GM19467 (cell line): Measurements from ENCODE around the gene ATF4.

ENCODE experiments used
- ATAC-seq: cut with Tn5 transposase; IDR thresholded peaks from one replicate; pipeline ENCODE4 v1.9.1; 2021; ENCODE audit warnings: mild to moderate bottlenecking, moderate library complexity; ENCODE audit not compliant: unreplicated experiment

ATF4 gene, protein sequence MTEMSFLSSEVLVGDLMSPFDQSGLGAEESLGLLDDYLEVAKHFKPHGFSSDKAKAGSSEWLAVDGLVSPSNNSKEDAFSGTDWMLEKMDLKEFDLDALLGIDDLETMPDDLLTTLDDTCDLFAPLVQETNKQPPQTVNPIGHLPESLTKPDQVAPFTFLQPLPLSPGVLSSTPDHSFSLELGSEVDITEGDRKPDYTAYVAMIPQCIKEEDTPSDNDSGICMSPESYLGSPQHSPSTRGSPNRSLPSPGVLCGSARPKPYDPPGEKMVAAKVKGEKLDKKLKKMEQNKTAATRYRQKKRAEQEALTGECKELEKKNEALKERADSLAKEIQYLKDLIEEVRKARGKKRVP

DNA sequence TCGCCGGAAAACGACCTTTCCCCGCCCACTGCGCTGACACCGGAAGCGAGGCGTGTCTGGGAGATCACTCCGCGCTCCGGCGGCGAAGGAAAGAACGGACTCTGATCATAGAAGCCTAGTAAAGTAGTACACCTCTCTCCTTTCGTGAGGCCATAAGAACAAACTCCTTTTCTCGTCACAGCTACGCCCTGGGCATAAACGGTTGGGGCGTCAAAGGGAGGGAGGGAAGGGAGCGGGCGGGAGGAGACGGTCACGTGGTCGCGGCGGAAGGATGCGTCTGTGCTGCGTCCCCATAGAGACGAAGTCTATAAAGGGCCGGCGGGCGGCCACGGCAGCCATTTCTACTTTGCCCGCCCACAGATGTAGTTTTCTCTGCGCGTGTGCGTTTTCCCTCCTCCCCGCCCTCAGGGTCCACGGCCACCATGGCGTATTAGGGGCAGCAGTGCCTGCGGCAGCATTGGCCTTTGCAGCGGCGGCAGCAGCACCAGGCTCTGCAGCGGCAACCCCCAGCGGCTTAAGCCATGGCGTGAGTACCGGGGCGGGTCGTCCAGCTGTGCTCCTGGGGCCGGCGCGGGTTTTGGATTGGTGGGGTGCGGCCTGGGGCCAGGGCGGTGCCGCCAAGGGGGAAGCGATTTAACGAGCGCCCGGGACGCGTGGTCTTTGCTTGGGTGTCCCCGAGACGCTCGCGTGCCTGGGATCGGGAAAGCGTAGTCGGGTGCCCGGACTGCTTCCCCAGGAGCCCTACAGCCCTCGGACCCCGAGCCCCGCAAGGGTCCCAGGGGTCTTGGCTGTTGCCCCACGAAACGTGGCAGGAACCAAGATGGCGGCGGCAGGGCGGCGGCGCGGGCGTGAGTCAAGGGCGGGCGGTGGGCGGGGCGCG lies at the start of gene ATF4:
Gene ATF4, plus strand, starts transcription at position 337 of the 880 bp plus-strand sequence. CDS start 884 bp downstream, outside the sequence.
- ATAC-seq, result peak; percentile 39

DNA sequence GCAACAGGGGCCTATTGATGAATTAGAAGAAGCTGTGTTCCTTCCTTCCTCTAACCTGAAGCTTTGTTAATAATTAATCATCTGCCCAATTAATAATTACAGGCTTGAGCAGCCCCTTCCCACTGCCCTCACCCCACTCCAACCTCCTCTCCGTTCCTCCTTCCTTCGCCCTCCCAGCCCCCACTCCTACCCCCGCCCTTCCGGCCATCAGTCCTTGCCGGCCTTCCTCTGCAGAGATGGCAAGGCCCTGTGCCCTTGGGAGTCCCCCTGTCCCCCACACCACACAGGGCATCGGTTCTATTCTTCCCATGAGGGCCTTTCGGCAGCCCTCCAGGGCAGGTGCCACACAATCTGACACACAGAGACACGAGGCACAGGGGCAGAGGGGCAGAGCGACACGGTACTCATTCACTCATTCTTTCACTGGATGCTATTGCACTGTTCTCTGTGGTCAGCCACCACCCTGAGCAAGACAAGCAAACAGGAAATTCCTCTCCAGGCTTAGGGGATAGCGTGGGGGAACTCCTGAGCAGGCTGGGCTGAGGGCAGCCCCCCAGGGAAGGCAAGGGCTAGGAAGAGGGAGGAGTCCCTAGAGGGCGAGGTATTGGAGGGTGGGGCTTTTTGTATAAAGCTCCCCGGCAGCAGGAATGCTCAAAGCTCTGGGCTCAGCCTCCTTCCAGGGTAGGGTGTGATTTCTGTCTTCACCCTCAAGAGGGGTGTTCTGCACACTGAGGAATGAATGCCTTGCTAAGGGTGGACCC lies 48.8 kb upstream of the ATF4 start:
- no peak for ATAC-seq

DNA sequence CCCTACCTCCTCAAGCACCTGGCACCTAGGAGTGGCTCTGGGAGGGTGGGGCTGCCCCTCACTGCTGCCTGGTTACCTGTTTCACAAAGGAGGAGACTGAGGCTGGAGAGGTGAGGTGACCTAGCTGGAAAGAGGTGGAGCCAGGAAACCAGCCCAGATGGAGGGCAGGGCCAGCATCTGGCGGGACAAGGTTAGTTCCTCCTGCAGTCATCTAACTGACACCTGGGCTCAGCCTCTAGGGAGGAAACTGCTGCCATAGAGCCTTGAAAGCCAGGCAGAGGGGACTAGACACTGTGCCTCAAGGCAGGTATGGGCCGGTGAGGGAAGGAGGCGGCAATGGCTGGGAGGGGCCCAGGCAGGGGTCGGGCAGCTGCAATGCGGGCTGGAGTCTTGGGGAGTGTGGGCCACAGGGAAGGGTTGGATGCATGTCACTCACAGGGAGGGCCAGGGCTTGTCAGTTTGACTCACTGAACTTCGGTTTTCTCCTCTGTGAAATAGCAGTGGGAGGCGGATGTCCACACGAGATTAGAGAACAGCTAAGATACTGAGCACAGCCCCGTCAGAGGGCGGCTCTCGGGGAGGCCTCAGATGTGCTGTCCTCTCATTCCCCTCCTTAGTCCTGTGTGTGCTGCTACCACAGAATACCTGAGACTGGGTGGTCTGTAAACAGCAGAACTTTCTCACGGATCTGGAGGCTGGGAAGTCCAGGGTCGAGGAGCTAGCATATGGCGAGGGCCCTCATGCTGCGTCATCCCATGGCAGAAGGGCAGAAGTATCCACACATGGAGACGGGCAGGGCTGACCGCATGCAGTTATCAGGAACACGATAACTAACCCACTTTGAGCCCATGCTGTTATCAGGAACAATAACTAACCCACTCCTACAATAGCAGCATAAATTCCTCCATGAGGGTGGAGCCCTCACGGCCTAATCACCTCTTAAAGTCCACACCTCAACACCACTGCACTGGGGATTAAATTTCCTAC lies 47.5 kb upstream of the ATF4 start:
- ATAC-seq, result no peak

DNA sequence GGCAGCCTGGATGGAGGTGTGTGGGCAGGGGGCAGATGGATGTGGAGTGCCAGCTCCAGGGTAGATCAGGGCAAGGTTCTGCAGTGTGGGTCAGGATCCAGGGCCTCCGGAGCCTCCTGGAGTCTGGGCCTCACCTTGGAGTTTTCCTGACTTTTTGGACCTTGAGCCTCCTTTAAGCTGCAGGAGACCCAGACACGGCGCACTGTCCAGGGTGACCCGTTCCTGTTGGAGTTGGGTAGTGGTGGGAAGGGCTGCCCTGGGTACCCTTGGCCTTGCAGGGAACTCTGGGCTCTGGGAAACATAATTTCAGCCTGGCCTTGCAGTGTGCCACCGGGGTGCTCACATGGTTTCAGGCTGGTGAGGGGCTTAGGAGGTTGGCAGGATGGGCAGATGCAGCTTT lies 46.5 kb upstream of the ATF4 start:
- no peak for ATAC-seq

DNA sequence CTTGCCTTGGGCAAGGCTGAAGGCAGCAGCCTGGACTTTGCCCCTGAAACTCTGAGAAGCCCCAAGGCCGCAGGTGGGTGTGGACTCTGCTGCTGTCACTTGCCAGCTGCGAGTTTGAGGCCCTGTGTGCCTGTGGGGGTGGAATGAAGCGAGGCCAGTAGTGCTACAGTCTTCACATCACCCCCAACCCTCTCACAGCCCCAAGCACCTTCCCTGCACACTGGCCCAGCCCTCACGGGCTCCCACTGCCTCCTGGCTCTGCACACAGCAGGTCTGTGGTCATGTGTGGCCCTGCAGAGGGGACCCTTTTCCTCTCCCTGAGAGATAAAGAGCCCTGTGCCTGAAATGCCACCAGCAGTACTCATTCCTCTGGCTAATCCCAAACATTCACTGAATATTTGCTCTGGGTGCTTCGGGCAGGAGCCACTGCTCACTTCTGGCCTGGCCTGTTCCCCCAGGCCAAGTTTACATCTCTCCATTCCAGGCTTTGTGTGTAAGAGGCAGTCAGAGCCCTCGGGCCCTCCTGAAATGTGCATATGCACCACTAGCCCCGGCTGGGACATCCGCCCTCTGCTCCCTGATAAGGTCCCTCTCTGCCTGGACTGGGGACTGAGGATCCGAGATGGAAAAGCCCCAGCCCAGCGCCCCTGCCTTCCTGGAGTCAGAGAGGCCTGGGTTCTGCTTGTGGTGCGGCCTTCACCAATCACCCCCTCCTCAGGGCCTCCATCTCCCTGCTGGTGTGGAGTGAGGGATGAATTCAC lies 45.8 kb upstream of the ATF4 start:
- ATAC-seq, result no peak

DNA sequence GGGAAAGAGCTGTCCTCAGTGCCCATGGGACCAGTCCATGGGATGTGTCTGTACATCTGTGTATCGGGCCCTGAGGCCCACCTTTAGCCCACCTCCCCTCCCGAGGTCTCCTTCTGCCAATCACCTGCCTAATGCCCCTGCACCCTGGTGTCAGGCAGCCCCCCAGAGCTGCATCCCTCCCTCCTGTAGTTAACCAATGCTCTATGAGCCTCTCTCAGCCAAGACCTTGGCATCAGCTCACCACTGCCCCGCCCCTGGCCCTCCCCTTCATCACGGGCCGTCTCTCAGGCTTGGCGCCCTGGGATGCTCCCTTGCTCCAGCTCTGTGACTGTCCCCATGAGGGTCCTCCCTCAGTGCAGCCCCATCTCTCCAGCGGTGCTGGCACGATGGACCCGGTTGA lies 45.0 kb upstream of the ATF4 start:
- no peak for ATAC-seq

DNA sequence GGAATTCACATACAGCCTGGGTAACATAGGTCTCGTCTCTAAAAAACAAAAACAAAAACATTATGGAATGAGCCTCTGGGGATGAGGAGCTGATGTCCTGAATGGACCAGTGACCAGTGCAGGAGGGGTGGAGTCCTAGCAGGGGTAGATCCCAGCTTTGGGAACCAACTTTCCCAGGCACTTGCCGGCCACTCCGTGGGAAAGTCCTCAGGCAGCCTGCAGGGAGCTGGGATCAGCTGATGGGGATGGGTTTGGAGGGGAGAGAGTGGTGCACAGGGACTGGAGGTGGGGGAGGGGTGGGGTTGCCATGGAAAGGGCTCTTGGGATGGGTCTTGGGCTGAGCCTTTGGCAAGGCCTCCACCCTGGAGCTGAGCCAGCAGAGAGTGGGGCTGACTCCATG lies 44.5 kb upstream of the ATF4 start:
- ATAC-seq, result no peak

DNA sequence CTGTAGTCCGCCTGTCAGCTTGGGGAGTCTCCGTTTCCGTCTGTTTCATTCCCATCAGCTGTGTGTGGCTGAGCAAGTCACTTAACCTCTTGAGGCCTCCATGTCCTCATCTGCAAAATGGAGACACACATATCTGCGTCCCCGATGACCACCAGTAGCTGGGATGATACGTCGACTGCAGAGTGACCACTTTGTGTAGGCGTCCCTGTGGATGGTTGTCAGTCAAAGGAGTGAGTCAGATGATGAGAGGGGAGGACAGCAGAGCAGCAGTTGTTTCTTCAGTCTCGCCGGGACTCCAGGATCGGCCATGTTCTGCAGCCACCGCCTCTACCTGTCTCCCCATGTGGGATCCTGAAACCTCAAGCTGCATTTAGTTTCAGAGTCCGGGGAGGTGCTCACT lies 43.7 kb upstream of the ATF4 start:
- no peak for ATAC-seq

DNA sequence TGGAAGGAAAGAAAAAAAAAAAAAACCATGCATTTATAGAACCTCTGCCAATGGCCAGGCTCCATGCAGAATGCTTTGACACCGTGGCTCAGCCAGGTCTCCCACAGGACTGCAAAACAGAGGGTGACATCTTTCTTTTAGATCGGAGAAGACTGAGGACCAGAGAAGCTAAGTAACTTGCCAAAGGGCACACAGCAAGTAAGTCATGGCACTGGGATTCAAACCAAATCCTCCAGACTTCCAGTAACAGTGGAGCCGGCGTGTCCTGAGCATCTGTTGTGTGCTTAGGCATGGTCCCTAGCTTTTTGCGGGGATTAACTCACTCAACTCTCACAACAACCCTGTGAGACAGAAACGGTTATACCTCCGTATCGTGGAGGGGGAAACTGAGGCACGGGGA lies 42.8 kb upstream of the ATF4 start:
- no peak for ATAC-seq

DNA sequence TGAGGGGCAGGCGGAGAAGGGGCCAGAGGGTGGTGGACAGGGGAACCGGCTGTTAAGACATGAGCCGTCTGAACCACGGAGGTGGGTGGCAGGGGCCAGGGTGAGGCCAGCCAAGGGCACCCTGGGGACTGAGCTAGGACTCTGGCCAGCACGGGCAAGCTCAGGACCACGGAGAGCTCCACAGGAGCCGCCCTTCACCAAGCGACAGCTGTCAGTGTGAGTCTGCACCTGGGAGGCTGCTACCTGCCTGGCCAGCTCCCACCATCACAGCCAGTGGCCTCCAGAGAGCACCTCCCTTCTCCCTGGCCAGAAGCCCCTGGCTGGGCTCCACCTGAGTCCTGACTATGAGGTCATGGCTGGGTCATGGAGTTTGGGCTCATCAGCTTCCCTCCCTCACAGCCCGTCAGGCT lies 41.9 kb upstream of the ATF4 start:
- ATAC-seq, result no peak

DNA sequence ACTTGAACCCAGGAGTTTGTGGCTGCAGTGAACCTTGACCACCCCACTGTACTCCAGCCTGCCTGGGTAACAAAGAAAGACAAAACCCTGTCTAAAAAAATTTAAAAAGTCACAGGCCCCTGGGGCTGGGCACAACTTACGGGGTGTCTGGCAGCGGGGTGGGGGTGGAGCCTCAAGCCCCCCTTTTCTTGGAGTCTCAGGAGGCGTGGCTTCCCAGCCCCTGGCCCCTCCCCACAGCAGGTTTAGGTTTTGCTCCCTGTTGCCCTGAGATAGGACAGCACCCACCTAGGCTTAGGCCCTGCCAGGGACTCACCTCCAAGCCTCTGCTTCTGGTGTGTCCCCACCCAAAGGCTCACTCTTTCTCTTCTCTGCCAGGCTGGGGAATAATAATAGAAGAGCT lies 41.1 kb upstream of the ATF4 start:
- no peak for ATAC-seq

DNA sequence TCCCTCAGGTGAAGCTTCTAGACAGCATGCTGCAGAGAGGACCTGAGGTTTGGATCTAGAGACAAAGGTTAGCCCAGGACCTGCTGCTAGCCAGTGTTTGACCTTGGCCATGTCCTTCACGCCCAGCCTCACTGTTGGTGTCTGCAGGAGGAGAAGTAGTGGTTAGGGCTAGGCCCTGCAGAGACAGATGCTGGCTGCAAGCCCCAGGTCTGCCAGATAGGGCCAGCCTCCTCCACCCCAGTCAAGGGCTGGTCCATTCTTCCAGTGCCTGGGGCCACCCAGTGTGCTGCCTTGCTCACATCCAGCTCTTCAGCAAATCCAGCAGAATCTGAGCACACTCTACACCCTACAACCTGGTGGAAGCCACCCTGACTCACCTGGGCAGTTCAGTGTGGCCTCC lies 39.8 kb upstream of the ATF4 start:
- no peak for ATAC-seq

DNA sequence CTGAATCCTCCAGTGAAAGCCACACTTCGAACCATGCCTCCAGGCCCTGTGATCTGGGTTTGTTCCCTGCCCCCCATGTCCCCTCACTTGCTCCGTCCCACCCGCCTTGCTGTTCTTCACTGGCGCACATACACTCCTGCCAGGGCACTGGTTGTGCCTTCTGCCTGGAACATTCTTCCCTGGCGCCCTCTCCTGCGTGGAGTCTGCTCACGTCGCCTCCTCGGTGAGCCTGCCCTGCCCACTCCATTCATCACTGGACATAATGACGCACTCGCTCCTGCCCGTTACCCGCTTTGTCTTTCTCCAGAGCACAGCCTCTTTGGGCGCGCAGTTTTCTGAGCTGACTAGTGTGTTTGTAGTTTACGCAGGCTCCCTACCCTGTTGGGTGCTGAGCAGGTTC lies 39.3 kb upstream of the ATF4 start:
- ATAC-seq, result no peak

DNA sequence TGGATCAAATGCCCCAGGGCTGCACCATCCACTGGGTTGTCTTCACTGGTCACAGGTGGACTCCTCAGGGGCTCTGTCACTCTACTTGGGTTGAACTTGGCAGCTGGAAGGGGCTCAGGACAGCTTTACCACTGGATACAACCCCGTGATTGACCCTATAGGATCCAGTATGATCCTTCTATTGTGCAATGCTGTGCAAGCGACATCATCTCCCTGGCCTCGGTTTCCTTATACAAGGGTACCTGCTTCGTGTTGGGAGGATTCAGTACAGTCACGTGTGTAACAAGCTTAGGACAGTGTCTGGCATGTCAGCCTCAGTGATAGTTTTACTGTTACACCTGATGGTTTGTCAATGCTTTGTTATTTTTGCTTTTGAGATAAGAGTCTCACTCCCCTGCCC lies 38.8 kb upstream of the ATF4 start:
- ATAC-seq, result no peak

DNA sequence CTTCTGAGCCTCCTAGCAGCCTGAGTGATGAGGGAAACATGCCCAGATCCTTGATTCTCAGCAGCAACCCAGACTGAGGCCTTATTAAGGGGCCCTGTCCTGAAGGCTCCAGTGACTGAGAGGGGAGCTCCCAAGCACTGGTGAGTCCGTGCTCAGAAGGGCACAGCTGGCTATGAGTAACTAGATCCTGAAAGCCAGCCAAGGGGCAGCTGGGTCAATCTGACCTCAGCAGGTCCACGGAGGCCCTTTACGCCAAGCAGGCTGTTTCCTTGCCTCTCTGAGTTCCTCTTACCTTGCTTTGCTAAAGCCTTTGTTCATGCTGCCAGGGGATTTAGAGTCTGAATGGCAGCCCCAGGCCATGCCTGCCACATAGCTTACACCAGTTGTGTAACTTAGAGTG lies 37.6 kb upstream of the ATF4 start:
- ATAC-seq, result no peak

DNA sequence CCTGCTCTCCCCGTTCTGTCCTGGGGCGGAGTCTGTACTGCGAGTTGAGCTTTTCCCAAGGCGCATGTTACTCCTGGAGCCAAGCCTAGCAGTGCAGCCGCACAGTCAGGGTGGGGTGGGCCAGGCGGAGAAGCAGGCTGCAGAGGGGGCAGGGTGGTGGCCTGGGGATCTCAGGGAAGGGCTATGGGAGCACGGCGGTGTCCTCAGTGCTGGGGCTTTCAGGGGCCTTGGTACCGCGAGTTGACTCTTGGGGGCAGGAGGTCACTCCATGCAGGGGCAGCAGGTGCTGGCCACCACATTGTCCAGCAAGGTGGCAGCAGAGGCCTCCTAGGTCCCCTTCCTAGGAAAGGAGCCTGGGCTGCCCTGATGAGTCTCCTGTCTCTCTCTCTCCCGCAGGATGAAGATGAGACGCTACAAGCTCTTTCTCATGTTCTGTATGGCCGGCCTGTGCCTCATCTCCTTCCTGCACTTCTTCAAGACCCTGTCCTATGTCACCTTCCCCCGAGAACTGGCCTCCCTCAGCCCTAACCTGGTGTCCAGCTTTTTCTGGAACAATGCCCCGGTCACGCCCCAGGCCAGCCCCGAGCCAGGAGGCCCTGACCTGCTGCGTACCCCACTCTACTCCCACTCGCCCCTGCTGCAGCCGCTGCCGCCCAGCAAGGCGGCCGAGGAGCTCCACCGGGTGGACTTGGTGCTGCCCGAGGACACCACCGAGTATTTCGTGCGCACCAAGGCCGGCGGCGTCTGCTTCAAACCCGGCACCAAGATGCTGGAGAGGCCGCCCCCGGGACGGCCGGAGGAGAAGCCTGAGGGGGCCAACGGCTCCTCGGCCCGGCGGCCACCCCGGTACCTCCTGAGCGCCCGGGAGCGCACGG lies 33.2 kb upstream of the ATF4 start:
- no peak for ATAC-seq

DNA sequence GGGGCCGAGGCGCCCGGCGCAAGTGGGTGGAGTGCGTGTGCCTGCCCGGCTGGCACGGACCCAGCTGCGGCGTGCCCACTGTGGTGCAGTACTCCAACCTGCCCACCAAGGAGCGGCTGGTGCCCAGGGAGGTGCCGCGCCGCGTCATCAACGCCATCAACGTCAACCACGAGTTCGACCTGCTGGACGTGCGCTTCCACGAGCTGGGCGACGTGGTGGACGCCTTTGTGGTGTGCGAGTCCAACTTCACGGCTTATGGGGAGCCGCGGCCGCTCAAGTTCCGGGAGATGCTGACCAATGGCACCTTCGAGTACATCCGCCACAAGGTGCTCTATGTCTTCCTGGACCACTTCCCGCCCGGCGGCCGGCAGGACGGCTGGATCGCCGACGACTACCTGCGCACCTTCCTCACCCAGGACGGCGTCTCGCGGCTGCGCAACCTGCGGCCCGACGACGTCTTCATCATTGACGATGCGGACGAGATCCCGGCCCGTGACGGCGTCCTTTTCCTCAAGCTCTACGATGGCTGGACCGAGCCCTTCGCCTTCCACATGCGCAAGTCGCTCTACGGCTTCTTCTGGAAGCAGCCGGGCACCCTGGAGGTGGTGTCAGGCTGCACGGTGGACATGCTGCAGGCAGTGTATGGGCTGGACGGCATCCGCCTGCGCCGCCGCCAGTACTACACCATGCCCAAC lies 32.4 kb upstream of the ATF4 start:
- ATAC-seq, result no peak

DNA sequence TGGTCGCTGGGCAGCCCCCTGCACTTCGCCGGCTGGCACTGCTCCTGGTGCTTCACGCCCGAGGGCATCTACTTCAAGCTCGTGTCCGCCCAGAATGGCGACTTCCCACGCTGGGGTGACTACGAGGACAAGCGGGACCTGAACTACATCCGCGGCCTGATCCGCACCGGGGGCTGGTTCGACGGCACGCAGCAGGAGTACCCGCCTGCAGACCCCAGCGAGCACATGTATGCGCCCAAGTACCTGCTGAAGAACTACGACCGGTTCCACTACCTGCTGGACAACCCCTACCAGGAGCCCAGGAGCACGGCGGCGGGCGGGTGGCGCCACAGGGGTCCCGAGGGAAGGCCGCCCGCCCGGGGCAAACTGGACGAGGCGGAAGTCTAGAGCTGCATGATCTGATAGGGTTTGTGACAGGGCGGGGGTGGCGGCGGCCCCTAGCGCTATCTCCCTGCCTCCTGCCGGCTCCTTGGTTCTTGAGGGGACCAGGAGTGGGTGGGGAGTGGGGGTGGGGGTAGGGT lies 31.7 kb upstream of the ATF4 start:
- ATAC-seq, result no peak
